ENCODE results near the gene ZSCAN22. TPM values are rescaled to one million over a fixed set of nuclear protein-coding genes. Genes with fewer than 3 reads are reported as not detected.

The ZSCAN22 gene
- total RNA-seq, 2 experiments from 2014 or later = 2.6 to 2.9 TPM

DNA sequence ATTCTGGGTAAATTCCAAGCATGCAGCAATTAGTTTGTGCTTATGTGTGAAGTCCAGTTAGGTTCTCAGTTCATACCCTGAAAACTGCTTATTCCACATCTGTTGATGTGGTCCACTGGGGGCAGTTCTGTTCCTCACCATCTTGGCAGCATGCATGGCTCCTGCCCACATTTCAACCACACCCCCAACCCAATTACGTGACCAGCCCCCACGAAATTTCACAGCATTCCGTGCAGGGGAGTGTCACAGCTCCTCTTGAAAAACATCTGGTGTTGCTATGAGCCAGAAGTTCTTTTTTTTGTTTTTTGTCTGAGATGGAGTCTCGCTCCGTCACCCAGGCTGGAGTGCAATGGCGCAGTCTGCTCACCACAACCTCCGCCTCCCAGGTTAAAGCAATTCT, 30.7 kb upstream of the ZSCAN22 start:
- ChIA-PET CTCF (interaction anchor here (0.8 kb wide), 1 partner anchor 138 kb away, joined by 3 read pairs; no protein-coding TSS in a partner anchor), POLR2A (interaction anchor here (0.5 to 1.6 kb wide), 4 partner anchors 13 to 289 kb away, joined by 3 to 5 read pairs (median 4); no protein-coding TSS in a partner anchor)
- Mint-ChIP-seq H3K36me3 (ENCODE audit: low read depth) (peaks cover 87% of the 10 kb centered on the region), H3K9me3 (peaks cover 31% of the 10 kb centered on the region), H3K27ac (no peak overlapping the region), H3K27me3 (no peaks in the 10 kb centered on the region), H3K4me3 (no peak overlapping the region), H3K4me1 (ENCODE audit: low read depth) (no peaks in the 10 kb centered on the region)
- intact Hi-C loops (cut with micrococcal nuclease) = no loop called here
- ATAC-seq (no peak), DNase-seq (no peak)
- TF ChIP-seq, protein P1, sequence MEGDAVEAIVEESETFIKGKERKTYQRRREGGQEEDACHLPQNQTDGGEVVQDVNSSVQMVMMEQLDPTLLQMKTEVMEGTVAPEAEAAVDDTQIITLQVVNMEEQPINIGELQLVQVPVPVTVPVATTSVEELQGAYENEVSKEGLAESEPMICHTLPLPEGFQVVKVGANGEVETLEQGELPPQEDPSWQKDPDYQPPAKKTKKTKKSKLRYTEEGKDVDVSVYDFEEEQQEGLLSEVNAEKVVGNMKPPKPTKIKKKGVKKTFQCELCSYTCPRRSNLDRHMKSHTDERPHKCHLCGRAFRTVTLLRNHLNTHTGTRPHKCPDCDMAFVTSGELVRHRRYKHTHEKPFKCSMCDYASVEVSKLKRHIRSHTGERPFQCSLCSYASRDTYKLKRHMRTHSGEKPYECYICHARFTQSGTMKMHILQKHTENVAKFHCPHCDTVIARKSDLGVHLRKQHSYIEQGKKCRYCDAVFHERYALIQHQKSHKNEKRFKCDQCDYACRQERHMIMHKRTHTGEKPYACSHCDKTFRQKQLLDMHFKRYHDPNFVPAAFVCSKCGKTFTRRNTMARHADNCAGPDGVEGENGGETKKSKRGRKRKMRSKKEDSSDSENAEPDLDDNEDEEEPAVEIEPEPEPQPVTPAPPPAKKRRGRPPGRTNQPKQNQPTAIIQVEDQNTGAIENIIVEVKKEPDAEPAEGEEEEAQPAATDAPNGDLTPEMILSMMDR (IDR thresholded peaks at IDR 0.05) = no peak

DNA sequence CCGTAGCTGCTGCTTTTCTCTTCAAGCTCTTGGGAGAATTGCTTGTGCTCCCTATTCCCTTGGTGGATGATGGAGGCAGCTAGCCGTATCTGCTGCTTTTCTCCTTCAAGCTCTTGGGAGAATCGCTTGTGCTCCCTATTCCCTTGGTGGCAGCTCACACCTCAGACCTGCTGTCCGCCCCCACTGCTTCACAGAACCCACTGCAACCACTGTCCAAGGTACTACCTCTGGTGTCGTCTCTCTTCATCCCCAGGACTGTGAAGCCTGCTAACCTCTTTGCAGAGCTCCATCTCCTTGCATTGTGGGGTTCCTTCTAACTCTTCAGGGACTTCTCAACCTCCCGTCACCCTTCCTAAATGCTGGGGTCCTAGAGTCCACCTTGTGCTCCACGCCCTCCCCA, 26.2 kb upstream of the ZSCAN22 start:
- Mint-ChIP-seq H3K4me1 (ENCODE audit: low read depth) (peaks cover 7% of the 10 kb centered on the region), H3K36me3 (ENCODE audit: low read depth) (peaks cover 66% of the 10 kb centered on the region), H3K27ac (no peak overlapping the region), H3K27me3 (no peaks in the 10 kb centered on the region), H3K9me3 (peaks cover 5% of the 10 kb centered on the region), H3K4me3 (no peak overlapping the region)
- no peak for DNase-seq
- CTCF ChIA-PET = no interaction called here
- TF ChIP-seq, protein P1 (IDR thresholded peaks at IDR 0.05) = no peak
- intact Hi-C loops (cut with micrococcal nuclease) = no loop called here
- POLR2A ChIA-PET = interaction anchor here (0.7 to 0.9 kb wide), 2 partner anchors 62 to 106 kb away, joined by 3 to 4 read pairs; partner anchors contain the start of gene ZNF497
- no peak for ATAC-seq

DNA sequence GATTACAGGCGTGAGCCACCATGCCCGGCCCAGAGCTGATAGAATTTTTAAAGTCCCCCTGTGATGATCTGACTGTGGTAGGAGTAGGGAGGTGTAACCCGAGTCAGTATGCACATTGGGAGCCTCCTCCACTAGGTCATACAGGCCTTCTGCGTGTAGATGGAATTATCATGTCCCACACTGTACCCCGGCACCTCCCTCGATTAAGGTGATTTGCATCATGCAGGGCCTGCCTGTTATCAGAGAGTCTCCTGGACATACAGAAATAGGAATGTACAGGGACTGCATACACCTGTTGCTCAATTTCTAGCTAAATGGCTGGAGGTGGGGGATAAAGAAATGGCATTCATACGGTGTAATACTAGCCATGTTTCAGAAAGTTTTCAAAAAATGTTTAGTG, 22.5 kb upstream of the ZSCAN22 start:
- ATAC-seq (no peak), DNase-seq (no peak)
- intact Hi-C loops (cut with micrococcal nuclease) = no loop called here
- peaks cover 3% of the 10 kb centered on the region for H3K9me3 Mint-ChIP-seq
- H3K27me3 Mint-ChIP-seq = no peaks in the 10 kb centered on the region
- TF ChIP-seq, protein P1 (IDR thresholded peaks at IDR 0.05) = no peak
- CTCF ChIA-PET = no interaction called here
- peaks cover 37% of the 10 kb centered on the region for H3K4me1 Mint-ChIP-seq (ENCODE audit: low read depth)
- POLR2A ChIA-PET = interaction anchor here (0.5 to 1.2 kb wide), 3 partner anchors 19 to 51 kb away, joined by 3 read pairs; no protein-coding TSS in a partner anchor
- peak overlapping the region; percentile 84 for H3K4me3 Mint-ChIP-seq
- peaks cover 71% of the 10 kb centered on the region for H3K36me3 Mint-ChIP-seq (ENCODE audit: low read depth)
- H3K27ac Mint-ChIP-seq = peak overlapping the region; percentile 95

DNA sequence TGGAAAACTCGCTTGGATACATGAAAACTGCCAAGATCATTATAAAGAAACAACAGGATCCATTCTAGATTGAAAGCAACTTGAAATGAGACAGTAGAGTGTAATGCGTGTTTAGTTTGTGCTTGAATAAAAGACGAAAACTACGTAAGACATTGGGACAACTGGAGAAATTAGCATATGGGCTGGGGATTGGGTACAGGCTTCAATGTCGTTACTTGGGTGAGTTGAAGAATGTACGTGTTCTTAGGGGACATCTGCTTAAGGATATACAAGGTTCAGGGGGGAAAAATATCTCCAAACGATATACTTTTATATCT, 22.1 kb upstream of the ZSCAN22 start:
- Mint-ChIP-seq H3K36me3 (ENCODE audit: low read depth) (peaks cover 73% of the 10 kb centered on the region), H3K4me3 (peak overlapping the region; percentile 84), H3K9me3 (peaks cover 3% of the 10 kb centered on the region), H3K4me1 (ENCODE audit: low read depth) (peaks cover 40% of the 10 kb centered on the region), H3K27ac (peak overlapping the region; percentile 95), H3K27me3 (no peaks in the 10 kb centered on the region)
- ATAC-seq (peak; percentile 4), DNase-seq (no peak)
- intact Hi-C loops (cut with micrococcal nuclease) = loop anchor here (5.0 kb wide), 1 partner anchor 83 kb away; the partner anchor contains the start of gene RPS5
- ChIA-PET CTCF (no interaction called here), POLR2A (interaction anchor here (0.6 to 2.3 kb wide), 4 partner anchors 12 to 215 kb away, joined by 3 to 6 read pairs (median 4); partner anchors contain the start of gene ZBTB45)
- TF ChIP-seq, protein P1 (IDR thresholded peaks at IDR 0.05) = no peak

DNA sequence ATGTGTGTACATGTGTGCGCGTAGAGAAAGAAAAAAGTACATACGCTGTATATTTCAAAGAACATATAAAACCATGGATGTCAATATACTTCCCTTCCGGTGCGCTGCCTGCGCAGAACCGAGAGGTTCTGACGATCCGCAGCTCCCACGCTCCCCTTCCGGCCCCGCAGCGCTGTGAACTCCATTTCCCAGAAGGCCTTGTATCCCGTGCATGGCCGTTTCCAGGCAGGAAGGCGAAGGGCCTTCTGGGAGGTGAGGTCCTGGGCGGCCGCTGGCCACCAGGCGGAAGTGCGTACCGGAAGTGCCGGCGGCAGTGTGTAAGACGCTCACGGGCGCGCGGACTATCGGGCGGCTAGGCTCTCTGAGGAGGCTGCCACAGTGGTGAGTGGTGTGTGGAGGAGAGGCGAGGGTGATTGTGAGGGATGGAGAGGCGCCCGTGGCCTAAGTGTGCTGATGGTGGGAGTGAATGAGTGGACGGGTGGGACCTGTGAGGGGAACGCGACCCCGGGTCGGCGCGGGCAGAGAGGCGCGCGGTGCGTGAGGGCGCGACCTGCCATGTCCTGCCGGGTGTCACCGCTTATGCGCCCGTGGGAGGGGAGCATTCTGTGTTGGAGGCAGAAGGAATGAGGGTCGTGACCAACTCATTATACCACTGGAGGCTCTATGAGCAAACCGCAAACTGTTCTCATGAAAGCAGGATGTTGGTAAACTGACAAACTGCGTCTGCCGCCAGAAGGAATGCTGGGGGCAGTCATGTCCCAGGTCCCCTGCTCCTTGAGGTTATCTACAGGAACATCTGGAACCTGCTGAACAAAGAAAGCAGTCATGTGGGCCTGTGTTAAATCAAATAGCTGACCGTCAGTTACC, 21.5 kb upstream of the ZSCAN22 start, which contains the start of gene ERVK3-1:
Gene ERVK3-1, plus strand, starts transcription at position 313 of the 867 bp plus-strand sequence. CDS start 6,792 bp downstream, outside the sequence.
- Mint-ChIP-seq H3K4me1 (ENCODE audit: low read depth) (peaks cover 40% of the 10 kb centered on the region), H3K27me3 (no peaks in the 10 kb centered on the region), H3K36me3 (ENCODE audit: low read depth) (peaks cover 73% of the 10 kb centered on the region), H3K4me3 (peak within 1 kb of the TSS; percentile 84), H3K27ac (peak within 1 kb of the TSS; percentile 95), H3K9me3 (peaks cover 3% of the 10 kb centered on the region)
- intact Hi-C loops (cut with micrococcal nuclease) = loop anchor here (5.0 kb wide), 1 partner anchor 82 kb away; the partner anchor contains the start of gene RPS5
- peak; percentile 98 for ATAC-seq
- ChIA-PET CTCF (interaction anchor here (1.0 to 1.2 kb wide), 2 partner anchors 59 to 214 kb away, joined by 3 to 5 read pairs; partner anchors contain the start of gene ZBTB45), POLR2A (interaction anchor here (0.6 to 2.3 kb wide), 8 partner anchors 9 to 214 kb away, joined by 3 to 6 read pairs (median 4); partner anchors contain the start of gene ZBTB45)
- TF ChIP-seq, protein P1 (IDR thresholded peaks at IDR 0.05) = no peak
- peak; percentile 97 for DNase-seq

Measured in activated CD8-positive, alpha-beta T cell treated with anti-CD3 and anti-CD28 coated beads for 36 hours (primary cell).